CD14-positive monocyte (primary cell): ENCODE data around the gene RFX3. TPM values are rescaled to one million over a fixed set of nuclear protein-coding genes. Genes with fewer than 3 reads are reported as not detected.

ENCODE experiments used
- DNase-seq, 3 donors: peaks; one replicate each; pipeline ENCODE4 v3.0.0-alpha.2; 2011 to 2022
- H2AFZ ChIP-seq: 2 replicates; pipeline ENCODE4 v1.6.0; 2012; ENCODE audit warnings: mild to moderate bottlenecking, low read depth, low read length, inconsistent platforms; ENCODE audit not compliant: insufficient read depth, poor library complexity, severe bottlenecking
- H3K27ac ChIP-seq, 2 donors: 1 replicate in 1 of 2; 2 replicates in 1 of 2; pipeline ENCODE4 v1.5.1; 2012 to 2013; ENCODE audit warnings: low read length in 2 of 2, control low read depth in 1 of 2, inconsistent platforms in 1 of 2, low read depth in 1 of 2, mild to moderate bottlenecking in 1 of 2
- H3K27me3 ChIP-seq, 2 donors: one replicate each; pipeline versions ENCODE4 v1.6.0 to v1.6.1; 2011 to 2013; ENCODE audit warnings: low read length in 2 of 2; ENCODE audit not compliant: control insufficient read depth in 2 of 2, insufficient read depth in 2 of 2
- H3K36me3 ChIP-seq, 2 donors: replicated peaks in 1 of 2; 1 replicate in 1 of 2; 2 replicates in 1 of 2; pipeline versions ENCODE4 v1.5.1 to v1.6.1; 2012 to 2013; ENCODE audit warnings: low read length in 2 of 2, control low read depth in 1 of 2, inconsistent platforms in 1 of 2, mild to moderate bottlenecking in 1 of 2; ENCODE audit not compliant: insufficient read depth in 2 of 2, control insufficient read depth in 1 of 2
- H3K4me1 ChIP-seq, 2 donors: 1 replicate in 1 of 2; 2 replicates in 1 of 2; pipeline versions ENCODE4 v1.5.1 to v1.6.1; 2012 to 2013; ENCODE audit warnings: low read length in 2 of 2, control low read depth in 1 of 2, inconsistent platforms in 1 of 2, mild to moderate bottlenecking in 1 of 2, moderate library complexity in 1 of 2; ENCODE audit not compliant: insufficient read depth in 2 of 2, control insufficient read depth in 1 of 2
- H3K4me2 ChIP-seq: replicated peaks from 2 replicates; pipeline ENCODE3; 2012; ENCODE audit warnings: low read length, moderate library complexity, mild to moderate bottlenecking; ENCODE audit not compliant: poor library complexity, severe bottlenecking; ENCODE audit errors: extremely low read depth
- H3K4me3 ChIP-seq, 3 experiments: fragments of 200-600 bp in 1 of 3; sonication (generic) in 1 of 3; replicated peaks in 1 of 3; 1 replicate in 2 of 3; 2 replicates in 1 of 3; pipeline ENCODE4 v1.5.1; 2011 to 2013; ENCODE audit warnings: low read length in 3 of 3, mild to moderate bottlenecking in 3 of 3, control low read depth in 2 of 3, low read depth in 2 of 3, inconsistent platforms in 1 of 3, moderate library complexity in 1 of 3
- H3K79me2 ChIP-seq: 2 replicates; pipeline ENCODE4 v1.6.0; 2012; ENCODE audit warnings: mild to moderate bottlenecking, control low read depth, inconsistent platforms, low read length, moderate library complexity; ENCODE audit not compliant: insufficient read depth
- H3K9ac ChIP-seq: 2 replicates; pipeline ENCODE4 v1.6.0; 2017; ENCODE audit warnings: low read length, mild to moderate bottlenecking; ENCODE audit not compliant: insufficient read depth, poor library complexity, severe bottlenecking
- H3K9me3 ChIP-seq, 2 donors: replicated peaks in 1 of 2; 1 replicate in 1 of 2; 2 replicates in 1 of 2; pipeline versions ENCODE4 v1.5.1 to v1.6.1; 2012 to 2013; ENCODE audit warnings: low read length in 2 of 2, control low read depth in 1 of 2; ENCODE audit not compliant: control insufficient read depth in 1 of 2, insufficient read depth in 1 of 2
- H4K20me1 ChIP-seq: 2 replicates; pipeline ENCODE4 v1.6.0; 2012; ENCODE audit warnings: mild to moderate bottlenecking, low read length, control low read depth, moderate library complexity; ENCODE audit not compliant: insufficient read depth
- H3K27ac Mint-ChIP-seq, 7 donors: one replicate each; pipeline ENCODE4 v1.8.0; 2020; ENCODE audit warnings: mild to moderate bottlenecking in 7 of 7, mixed read lengths in 7 of 7, moderate library complexity in 6 of 7, inconsistent platforms in 2 of 7
- H3K27me3 Mint-ChIP-seq, 3 donors: one replicate each; pipeline ENCODE4 v1.8.0; 2021 to 2022; ENCODE audit warnings: low read depth in 3 of 3, mild to moderate bottlenecking in 3 of 3, mixed read lengths in 3 of 3, moderate library complexity in 3 of 3, inconsistent platforms in 1 of 3
- H3K36me3 Mint-ChIP-seq, 2 donors: one replicate each; pipeline ENCODE4 v1.8.0; 2020; ENCODE audit warnings: mixed read lengths in 2 of 2, inconsistent platforms in 1 of 2, mild to moderate bottlenecking in 1 of 2
- H3K4me1 Mint-ChIP-seq: one replicate; pipeline ENCODE4 v1.8.0; 2020; ENCODE audit warnings: mild to moderate bottlenecking, mixed read lengths
- H3K4me3 Mint-ChIP-seq, 2 donors: one replicate each; pipeline ENCODE4 v1.8.0; 2020; ENCODE audit warnings: mild to moderate bottlenecking in 2 of 2, mixed read lengths in 2 of 2, moderate library complexity in 1 of 2
- H3K9me3 Mint-ChIP-seq, 7 donors: one replicate each; pipeline ENCODE4 v1.8.0; 2020 to 2022; ENCODE audit warnings: mixed read lengths in 7 of 7, mild to moderate bottlenecking in 6 of 7, moderate library complexity in 6 of 7, inconsistent platforms in 2 of 7
- CTCF ChIP-seq: fragments of 200-600 bp; IDR thresholded peaks from one replicate; pipeline ENCODE4 v1.8.0; 2022; ENCODE audit warnings: antibody characterized with exemption, mild to moderate bottlenecking
- WGBS: methylation state at CpG from one replicate; pipeline ENCODE4 v1.1.5; 2013; ENCODE audit warnings: missing lambda C conversion rate; ENCODE audit not compliant: insufficient coverage; 5-methylcytosine and 5-hydroxymethylcytosine counted together
- intact Hi-C, 2 donors: fragments of 100-400 bp; cut with micrococcal nuclease; formaldehyde crosslinking; loops; one replicate each; pipeline versions ENCODE4 v1.15.0 to v1.15.1; 2023
- polyA plus RNA-seq, 3 donors: library from polyadenylated mRNA; depleted of rRNA in 1 of 3; unstranded in 2 of 3; stranded (reverse) in 1 of 3; fragments of 300-500 nt in 2 of 3; fragments of >200 nt in 1 of 3; fragmentation: Illumina TruSeq in 2 of 3; gene quantifications; 1 replicate in 2 of 3; 2 replicates in 1 of 3; pipeline ENCODE4 v1.2.3, GENCODE V29; 2012 to 2021

Gene RFX3
- polyA plus RNA-seq, 3 donors = 1.7 to 5.2 (median 3.2) TPM

GRCh38 chr9:3492214-3492613 lies 33.6 kb downstream of the RFX3 start:
- no peaks in the 10 kb centered on the region for H3K36me3 ChIP-seq
- peaks cover 0 to 10% of the 10 kb centered on the region in 2 donors for H3K4me1 ChIP-seq
- peaks cover 2 to 4% of the 10 kb centered on the region in 2 donors for H3K36me3 Mint-ChIP-seq
- no peak for TF ChIP-seq CTCF
- H3K4me3 ChIP-seq = no peak overlapping the region
- WGBS = 100% methylated on average over 3 of the region's 4 CpGs
- intact Hi-C loops = no loop called here
- H3K9ac ChIP-seq = no peak overlapping the region
- H3K27ac Mint-ChIP-seq = no peak overlapping the region
- H3K27me3 Mint-ChIP-seq = peaks cover 0 to 3% (median 0%) of the 10 kb centered on the region in 3 donors
- peaks cover 11% of the 10 kb centered on the region for H3K4me1 Mint-ChIP-seq
- H4K20me1 ChIP-seq = no peaks in the 10 kb centered on the region
- no peak overlapping the region for H2AFZ ChIP-seq
- H3K79me2 ChIP-seq = no peaks in the 10 kb centered on the region
- no peak overlapping the region for H3K4me2 ChIP-seq
- H3K9me3 ChIP-seq = no peaks in the 10 kb centered on the region
- H3K4me3 Mint-ChIP-seq = no peak overlapping the region
- peaks cover 0 to 2% (median 0%) of the 10 kb centered on the region in 7 donors for H3K9me3 Mint-ChIP-seq
- no peaks in the 10 kb centered on the region for H3K27me3 ChIP-seq
- no peak for DNase-seq
- no peak overlapping the region for H3K27ac ChIP-seq

GRCh38 chr9:3491450-3491849 lies 34.4 kb downstream of the RFX3 start:
- H3K27ac Mint-ChIP-seq = no peak overlapping the region
- H3K4me1 Mint-ChIP-seq = peaks cover 9% of the 10 kb centered on the region
- H3K36me3 ChIP-seq = no peaks in the 10 kb centered on the region
- no peak overlapping the region for H3K4me3 ChIP-seq
- peaks cover 0 to 2% (median 0%) of the 10 kb centered on the region in 7 donors for H3K9me3 Mint-ChIP-seq
- H3K9me3 ChIP-seq = no peaks in the 10 kb centered on the region
- H3K27ac ChIP-seq = no peak overlapping the region
- no peak overlapping the region for H3K9ac ChIP-seq
- no peaks in the 10 kb centered on the region for H4K20me1 ChIP-seq
- no peak overlapping the region for H3K4me2 ChIP-seq
- H3K27me3 Mint-ChIP-seq = peaks cover 0 to 3% (median 0%) of the 10 kb centered on the region in 3 donors
- no peaks in the 10 kb centered on the region for H3K79me2 ChIP-seq
- peaks cover 0 to 10% of the 10 kb centered on the region in 2 donors for H3K4me1 ChIP-seq
- H3K36me3 Mint-ChIP-seq = peaks cover 2 to 4% of the 10 kb centered on the region in 2 donors
- H3K4me3 Mint-ChIP-seq = no peak overlapping the region
- intact Hi-C loops = no loop called here
- no peak for DNase-seq
- no peak for TF ChIP-seq CTCF
- no peaks in the 10 kb centered on the region for H3K27me3 ChIP-seq
- no peak overlapping the region for H2AFZ ChIP-seq
